ENCODE results near the gene TSPAN9.

DNA sequence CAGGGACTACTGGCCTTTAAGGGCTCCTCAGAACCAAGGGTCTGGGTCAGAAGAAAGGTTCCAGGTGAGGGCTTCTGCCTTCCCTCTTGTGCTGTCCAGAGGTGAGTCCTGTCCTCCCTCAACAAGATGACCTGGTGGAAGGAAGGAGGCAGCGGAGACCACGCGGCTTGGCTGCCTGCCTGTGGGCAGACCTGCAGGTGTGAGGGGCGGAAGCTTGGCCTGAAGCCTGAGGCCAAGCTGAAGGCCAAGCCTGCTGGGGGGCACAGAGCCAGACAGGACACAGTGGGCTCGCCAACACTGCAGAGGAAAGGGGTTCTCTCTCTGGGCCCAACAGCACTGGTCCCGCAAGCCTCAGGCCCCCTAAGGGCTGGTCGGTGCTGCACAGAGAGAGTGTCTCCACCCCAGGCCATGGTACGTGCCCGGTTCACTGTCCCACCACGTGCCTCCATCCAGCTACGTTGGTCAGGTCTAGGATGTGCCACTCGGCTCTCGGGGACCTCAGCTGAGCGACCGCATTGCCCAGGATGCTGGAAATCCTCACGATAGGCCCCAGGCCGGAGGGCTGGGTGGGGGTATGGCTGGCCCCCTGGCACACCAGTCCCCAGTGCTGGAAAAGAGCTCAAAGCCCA, 243.8 kb downstream of the TSPAN9 start:
- TF ChIP-seq, protein P1, sequence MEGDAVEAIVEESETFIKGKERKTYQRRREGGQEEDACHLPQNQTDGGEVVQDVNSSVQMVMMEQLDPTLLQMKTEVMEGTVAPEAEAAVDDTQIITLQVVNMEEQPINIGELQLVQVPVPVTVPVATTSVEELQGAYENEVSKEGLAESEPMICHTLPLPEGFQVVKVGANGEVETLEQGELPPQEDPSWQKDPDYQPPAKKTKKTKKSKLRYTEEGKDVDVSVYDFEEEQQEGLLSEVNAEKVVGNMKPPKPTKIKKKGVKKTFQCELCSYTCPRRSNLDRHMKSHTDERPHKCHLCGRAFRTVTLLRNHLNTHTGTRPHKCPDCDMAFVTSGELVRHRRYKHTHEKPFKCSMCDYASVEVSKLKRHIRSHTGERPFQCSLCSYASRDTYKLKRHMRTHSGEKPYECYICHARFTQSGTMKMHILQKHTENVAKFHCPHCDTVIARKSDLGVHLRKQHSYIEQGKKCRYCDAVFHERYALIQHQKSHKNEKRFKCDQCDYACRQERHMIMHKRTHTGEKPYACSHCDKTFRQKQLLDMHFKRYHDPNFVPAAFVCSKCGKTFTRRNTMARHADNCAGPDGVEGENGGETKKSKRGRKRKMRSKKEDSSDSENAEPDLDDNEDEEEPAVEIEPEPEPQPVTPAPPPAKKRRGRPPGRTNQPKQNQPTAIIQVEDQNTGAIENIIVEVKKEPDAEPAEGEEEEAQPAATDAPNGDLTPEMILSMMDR (IDR thresholded peaks at IDR 0.05), result no peak
- TF ChIP-seq POLR2A (IDR thresholded peaks at IDR 0.05), result no peak

Data from heart left ventricle (tissue), 13 donors.